Ectodermal cell (in vitro differentiated cells): ENCODE data around the gene DDX10.
"Not testable (repeated sequence)": the region's sequence is repeated elsewhere in the genome, so short reads cannot be mapped to it uniquely, and the experiment has no call there.

Source experiments
- H3K27ac ChIP-seq: 2 replicates; pipeline ENCODE4 v1.7.0; 2013; ENCODE audit warnings: mild to moderate bottlenecking, low read depth, low read length; ENCODE audit not compliant: insufficient read depth, poor library complexity, severe bottlenecking
- H3K27me3 ChIP-seq: 2 replicates; pipeline ENCODE4 v1.7.0; 2013; ENCODE audit warnings: mild to moderate bottlenecking, low read length; ENCODE audit not compliant: insufficient read depth, control insufficient read depth, poor library complexity, severe bottlenecking
- H3K36me3 ChIP-seq: one replicate; pipeline ENCODE4 v1.7.0; 2013; ENCODE audit warnings: low read length; ENCODE audit not compliant: control insufficient read depth, insufficient read depth
- H3K4me1 ChIP-seq: one replicate; pipeline ENCODE4 v1.7.0; 2013; ENCODE audit warnings: low read length; ENCODE audit not compliant: control insufficient read depth, insufficient read depth
- H3K4me3 ChIP-seq: 2 replicates; pipeline ENCODE4 v1.7.0; 2013; ENCODE audit warnings: low read depth, low read length, control low read depth; ENCODE audit not compliant: insufficient read depth
- H3K9me3 ChIP-seq: 2 replicates; pipeline ENCODE4 v1.7.0; 2013; ENCODE audit warnings: mild to moderate bottlenecking, low read length, moderate library complexity; ENCODE audit not compliant: control insufficient read depth
- WGBS, 2 experiments: methylation state at CpG; one replicate each; pipeline ENCODE4 v1.1.7; 2013; ENCODE audit warnings: missing lambda C conversion rate in 2 of 2; 5-methylcytosine and 5-hydroxymethylcytosine counted together

DDX10 gene

GRCh38 chr11:108629274-108629673, 35.6 kb upstream of the DDX10 start:
- WGBS, 2 experiments: 92 to 96% methylated on average over 3 of the region's 3 CpGs
- peaks cover 6% of the 10 kb centered on the region for H3K4me1 ChIP-seq

GRCh38 chr11:108632041-108632704, 32.7 kb upstream of the DDX10 start:
- H3K9me3 ChIP-seq: no peaks in the 10 kb centered on the region
- H3K4me3 ChIP-seq: no peak overlapping the region
- peaks cover 6% of the 10 kb centered on the region for H3K4me1 ChIP-seq
- H3K36me3 ChIP-seq: no peaks in the 10 kb centered on the region
- H3K27ac ChIP-seq: no peak overlapping the region
- no peaks in the 10 kb centered on the region for H3K27me3 ChIP-seq
- WGBS, 2 experiments: 57 to 62% methylated on average over 2 of the region's 2 CpGs

More at GRCh38 chr11:108629274-108629673, 35.6 kb upstream of the DDX10 start:
- Histone ChIP-seq H3K4me3 (no peak overlapping the region), H3K27me3 (no peaks in the 10 kb centered on the region), H3K36me3 (no peaks in the 10 kb centered on the region), H3K9me3 (no peaks in the 10 kb centered on the region), H3K27ac (no peak overlapping the region)

GRCh38 chr11:108635106-108635505, 29.8 kb upstream of the DDX10 start:
- H3K9me3 ChIP-seq: no peaks in the 10 kb centered on the region
- no peak overlapping the region for H3K4me3 ChIP-seq
- H3K4me1 ChIP-seq: peaks cover 6% of the 10 kb centered on the region
- H3K36me3 ChIP-seq: no peaks in the 10 kb centered on the region
- no peaks in the 10 kb centered on the region for H3K27me3 ChIP-seq
- no peak overlapping the region for H3K27ac ChIP-seq

- Histone ChIP-seq H3K4me1 (peaks cover 6% of the 10 kb centered on the region), H3K9me3 (no peaks in the 10 kb centered on the region), H3K36me3 (no peaks in the 10 kb centered on the region), H3K4me3 (no peak overlapping the region), H3K27me3 (no peaks in the 10 kb centered on the region), H3K27ac (no peak overlapping the region)
- WGBS, 2 experiments: 89 to 92% methylated on average over 2 of the region's 2 CpGs
These were observed 28.6 kb upstream of the DDX10 start for GRCh38 chr11:108636222-108636621.

GRCh38 chr11:108639146-108639545, 25.7 kb upstream of the DDX10 start:
- Histone ChIP-seq H3K36me3 (no peaks in the 10 kb centered on the region), H3K9me3 (no peaks in the 10 kb centered on the region), H3K27ac (no peak overlapping the region), H3K4me1 (no peaks in the 10 kb centered on the region), H3K4me3 (no peak overlapping the region), H3K27me3 (no peaks in the 10 kb centered on the region)
- 80 to 89% methylated on average over 1 of the region's 1 CpG for WGBS, 2 experiments

DNA sequence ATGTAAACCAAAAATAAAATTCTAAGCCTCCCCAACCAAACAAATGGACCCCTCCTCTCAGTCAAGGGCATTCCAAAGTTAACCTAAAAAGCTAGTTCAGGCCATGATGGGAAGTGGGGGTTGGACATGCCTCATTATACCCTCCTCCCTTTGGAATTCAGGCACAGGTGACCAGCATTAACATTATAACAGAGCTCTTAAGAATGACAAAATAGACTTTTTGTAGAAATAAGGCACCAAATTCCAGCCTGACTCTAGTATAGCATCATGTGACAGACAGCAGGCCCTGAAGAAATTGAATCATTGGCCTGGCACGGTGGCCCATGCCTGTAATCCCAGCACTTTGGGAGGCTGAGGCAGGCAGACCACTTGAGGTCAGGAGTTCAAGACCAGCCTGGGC, 23.1 kb upstream of the DDX10 start:
- H3K9me3 ChIP-seq: not testable (repeated sequence)
- 57 to 68% methylated on average over 1 of the region's 1 CpG for WGBS, 2 experiments

DNA sequence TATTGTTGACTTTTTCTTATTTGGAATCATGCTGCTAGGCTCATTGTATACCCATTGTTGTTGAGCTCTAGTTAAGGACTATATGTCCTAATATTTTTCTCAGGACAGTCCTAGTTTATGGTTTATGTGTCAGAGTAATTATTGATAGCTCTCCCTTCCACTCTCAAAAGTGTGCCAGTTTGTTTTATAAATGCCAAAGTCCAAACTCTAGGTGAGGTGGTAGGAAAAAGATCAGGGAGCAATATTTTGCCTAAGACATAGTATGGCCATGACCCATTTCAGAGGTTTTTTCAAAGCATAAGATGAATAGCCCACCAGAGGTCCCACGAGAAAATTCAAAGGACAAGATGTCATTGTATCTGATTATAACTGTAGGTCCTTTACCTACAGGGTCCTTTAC, 20.9 kb upstream of the DDX10 start:
- no peaks in the 10 kb centered on the region for H3K36me3 ChIP-seq
- 87 to 90% methylated on average over 1 of the region's 1 CpG for WGBS, 2 experiments
- H3K9me3 ChIP-seq: no peaks in the 10 kb centered on the region
- H3K27ac ChIP-seq: no peak overlapping the region
- H3K27me3 ChIP-seq: no peaks in the 10 kb centered on the region
- no peaks in the 10 kb centered on the region for H3K4me1 ChIP-seq
- no peak overlapping the region for H3K4me3 ChIP-seq

More for the DNA sequence above, 23.1 kb upstream of the DDX10 start:
- not testable (repeated sequence) for H3K4me3 ChIP-seq, H3K27me3 ChIP-seq, H3K27ac ChIP-seq, H3K36me3 ChIP-seq, H3K4me1 ChIP-seq

DNA sequence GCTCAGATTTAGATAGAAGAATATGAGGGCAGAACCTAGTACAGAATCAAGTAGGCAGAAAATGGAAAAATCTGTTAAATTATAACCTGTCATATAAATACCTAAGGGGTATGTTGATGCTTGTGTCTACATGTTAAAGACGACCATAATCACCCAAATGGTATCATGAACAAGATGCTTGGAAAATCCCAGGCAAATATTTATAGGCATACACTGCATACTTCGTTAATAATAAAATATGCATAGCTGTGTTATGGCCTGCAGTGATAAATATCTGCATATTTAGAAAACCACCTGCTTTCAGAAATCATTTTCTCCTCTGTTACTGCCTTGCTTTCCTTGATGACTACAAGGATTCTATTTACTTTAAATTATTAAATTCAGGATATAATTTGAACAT, 18.9 kb upstream of the DDX10 start:
- no CpG with 5 or more reads among the region's 2 CpGs for WGBS, 2 experiments
- Histone ChIP-seq H3K4me3 (no peak overlapping the region), H3K27me3 (no peaks in the 10 kb centered on the region), H3K36me3 (no peaks in the 10 kb centered on the region), H3K27ac (no peak overlapping the region), H3K9me3 (no peaks in the 10 kb centered on the region), H3K4me1 (no peaks in the 10 kb centered on the region)

DNA sequence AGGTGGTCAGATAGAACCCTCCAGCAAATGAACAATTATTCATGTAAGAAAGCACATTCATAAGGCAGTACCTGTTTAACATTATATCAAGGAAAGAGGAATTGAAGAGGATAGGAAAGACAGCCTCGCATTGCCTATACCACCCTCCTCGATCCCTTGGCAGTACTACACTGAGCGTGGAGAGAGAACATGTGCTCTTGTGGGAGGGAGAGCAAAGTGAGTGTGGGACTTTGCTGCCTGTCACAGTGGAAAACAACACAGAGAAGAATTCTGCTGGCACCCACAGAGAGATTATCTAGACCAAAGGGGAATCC, 17.5 kb upstream of the DDX10 start:
- Histone ChIP-seq H3K27ac (no peak overlapping the region), H3K9me3 (no peaks in the 10 kb centered on the region), H3K4me1 (no peaks in the 10 kb centered on the region), H3K36me3 (no peaks in the 10 kb centered on the region), H3K27me3 (no peaks in the 10 kb centered on the region), H3K4me3 (no peak overlapping the region)
- 95 to 98% methylated on average over 3 of the region's 3 CpGs for whole genome bisulfite sequencing, 2 experiments

DNA sequence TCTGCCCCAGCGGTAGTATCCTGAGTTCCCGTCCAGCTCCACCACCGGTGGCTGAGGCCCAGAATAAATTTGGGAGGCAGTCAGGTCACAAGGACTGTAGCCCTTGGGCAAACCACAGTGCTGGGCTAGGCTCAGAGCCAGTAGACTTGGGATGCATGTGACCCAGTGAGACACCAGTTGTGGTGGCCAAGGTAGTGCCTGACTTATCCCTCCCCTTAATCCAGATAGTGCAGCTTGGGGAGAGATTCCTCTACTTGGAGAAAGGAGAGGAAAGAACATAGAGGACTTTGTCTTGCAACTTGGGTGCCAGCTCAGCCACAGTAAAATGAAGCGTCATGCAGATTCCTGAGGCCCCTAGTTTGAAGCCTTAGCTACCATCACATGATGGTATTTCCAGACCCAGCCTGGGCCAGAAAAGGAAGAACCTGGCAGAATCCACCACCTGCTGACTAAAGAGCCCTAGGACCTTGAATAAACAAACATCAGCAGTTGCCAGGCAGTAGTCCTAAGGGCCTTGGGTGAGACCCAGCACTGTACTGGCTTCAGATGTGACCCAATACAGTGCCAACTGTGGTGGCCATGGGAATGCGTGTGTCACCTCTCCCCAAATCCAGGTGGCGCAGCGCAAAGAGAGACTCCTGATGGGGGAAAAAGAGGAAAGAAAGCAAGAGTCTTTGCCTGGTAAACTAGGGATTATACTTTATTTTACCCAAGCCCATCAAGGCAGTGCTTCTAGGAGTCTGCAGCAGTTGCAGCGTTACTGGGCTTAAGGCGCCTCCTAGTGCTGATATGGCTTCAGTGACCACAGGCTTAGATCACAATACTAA, 17.0 kb upstream of the DDX10 start:
- H3K4me3 ChIP-seq: no peak overlapping the region
- no peak overlapping the region for H3K27ac ChIP-seq
- H3K36me3 ChIP-seq: no peaks in the 10 kb centered on the region
- H3K9me3 ChIP-seq: no peaks in the 10 kb centered on the region
- H3K27me3 ChIP-seq: no peaks in the 10 kb centered on the region
- WGBS, 2 experiments: 62 to 65% methylated on average over 9 of the region's 9 CpGs
- no peaks in the 10 kb centered on the region for H3K4me1 ChIP-seq
